H1 (cell line): ENCODE results near the gene SLC19A1.

Source experiments
- GTF2F1 ChIP-seq: IDR thresholded peaks from 2 replicates; pipeline ENCODE4 v1.6.1; 2012; ENCODE audit warnings: low read depth, low read length, improper control_type of control experiment, borderline replicate concordance
- NRF1 ChIP-seq: IDR thresholded peaks from 2 replicates; pipeline ENCODE4 v1.6.1; 2011; ENCODE audit warnings: mild to moderate bottlenecking, low read depth, low read length, improper control_type of control experiment
- TAF7 ChIP-seq: optimal IDR thresholded peaks from 2 replicates; pipeline ENCODE3; 2011; ENCODE audit warnings: low read depth, mild to moderate bottlenecking, inconsistent platforms, low read length, moderate library complexity, borderline replicate concordance
- YY1 ChIP-seq: IDR thresholded peaks from 2 replicates; pipeline ENCODE4 v1.6.1; 2011; ENCODE audit warnings: low read depth, mild to moderate bottlenecking, low read length
- TF ChIP-seq, protein P1 (sequence below), 3 experiments: IDR thresholded peaks; 1 replicate in 2 of 3; 2 replicates in 1 of 3; pipeline versions ENCODE4 v1.5.1 to v1.6.1; 2011; ENCODE audit warnings: low read length in 3 of 3, mild to moderate bottlenecking in 3 of 3, inconsistent platforms in 2 of 3, low read depth in 1 of 3, moderate library complexity in 1 of 3; ENCODE audit not compliant: insufficient read depth in 1 of 3; ENCODE audit errors: control extremely low read depth in 1 of 3

DNA sequence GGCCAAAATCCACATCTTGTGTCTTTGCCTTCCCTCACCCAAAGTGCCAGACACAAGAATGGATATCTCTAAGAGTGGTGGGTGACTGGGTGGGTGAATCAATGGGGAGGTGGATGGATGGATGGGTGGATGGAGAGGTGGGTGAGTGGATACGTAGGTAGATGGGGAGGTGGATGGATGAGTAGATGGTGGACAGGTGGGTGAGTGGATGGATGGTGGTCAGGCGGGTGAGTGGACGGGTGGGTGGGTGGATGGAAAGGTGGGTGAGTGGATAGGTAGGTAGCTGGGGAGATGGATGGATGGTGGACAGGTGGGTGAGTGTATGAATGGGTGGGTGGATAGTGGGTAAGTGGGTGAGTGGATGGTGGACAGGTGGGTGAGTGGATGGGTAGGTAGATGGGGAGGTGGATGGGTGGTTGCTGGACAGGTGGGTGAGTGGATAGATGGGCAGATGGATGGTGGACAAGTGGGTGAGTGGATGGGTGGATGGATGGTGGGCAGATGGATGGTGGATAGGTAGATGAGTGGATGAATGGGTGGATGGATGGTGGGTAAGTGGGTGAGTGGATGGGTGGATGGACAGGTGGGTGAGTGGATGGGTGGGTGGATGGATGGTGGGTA, 34.2 kb downstream of the SLC19A1 start:
- TF ChIP-seq YY1: no peak
- TF ChIP-seq, protein P1, sequence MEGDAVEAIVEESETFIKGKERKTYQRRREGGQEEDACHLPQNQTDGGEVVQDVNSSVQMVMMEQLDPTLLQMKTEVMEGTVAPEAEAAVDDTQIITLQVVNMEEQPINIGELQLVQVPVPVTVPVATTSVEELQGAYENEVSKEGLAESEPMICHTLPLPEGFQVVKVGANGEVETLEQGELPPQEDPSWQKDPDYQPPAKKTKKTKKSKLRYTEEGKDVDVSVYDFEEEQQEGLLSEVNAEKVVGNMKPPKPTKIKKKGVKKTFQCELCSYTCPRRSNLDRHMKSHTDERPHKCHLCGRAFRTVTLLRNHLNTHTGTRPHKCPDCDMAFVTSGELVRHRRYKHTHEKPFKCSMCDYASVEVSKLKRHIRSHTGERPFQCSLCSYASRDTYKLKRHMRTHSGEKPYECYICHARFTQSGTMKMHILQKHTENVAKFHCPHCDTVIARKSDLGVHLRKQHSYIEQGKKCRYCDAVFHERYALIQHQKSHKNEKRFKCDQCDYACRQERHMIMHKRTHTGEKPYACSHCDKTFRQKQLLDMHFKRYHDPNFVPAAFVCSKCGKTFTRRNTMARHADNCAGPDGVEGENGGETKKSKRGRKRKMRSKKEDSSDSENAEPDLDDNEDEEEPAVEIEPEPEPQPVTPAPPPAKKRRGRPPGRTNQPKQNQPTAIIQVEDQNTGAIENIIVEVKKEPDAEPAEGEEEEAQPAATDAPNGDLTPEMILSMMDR (IDR thresholded peaks at IDR 0.05; ENCODE audit: control extremely low read depth in 1 of 3, insufficient read depth in 1 of 3, low read depth in 1 of 3, low read length in 3 of 3): no peak
- TF ChIP-seq NRF1: no peak
- no peak for TF ChIP-seq TAF7
- TF ChIP-seq GTF2F1: no peak
